ENCODE measurements around the gene RPL31. TPM values are rescaled to one million over a fixed set of nuclear protein-coding genes. Genes with fewer than 3 reads are reported as not detected.

RPL31 gene
- total RNA-seq, 1 experiment from 2014 or later = 2,593 TPM

GRCh38 chr2:101007415-101008345 lies 5.6 kb downstream of the RPL31 start:
- no peak for DNase-seq (ENCODE audit: low read depth, low spot score)
- in situ Hi-C loops (cut with HindIII; ENCODE audit: low pct_unique_long_range_greater_than_20kb, low sequenced_read_pairs) = no loop called here

GRCh38 chr2:101011152-101011551 lies 9.1 kb downstream of the RPL31 start:
- in situ Hi-C loops (cut with HindIII; ENCODE audit: low pct_unique_long_range_greater_than_20kb, low sequenced_read_pairs) = no loop called here
- no peak for DNase-seq (ENCODE audit: low read depth, low spot score)

GRCh38 chr2:101012054-101012705 lies 10.1 kb downstream of the RPL31 start:
- no peak for DNase-seq (ENCODE audit: low read depth, low spot score)
- in situ Hi-C loops (cut with HindIII; ENCODE audit: low pct_unique_long_range_greater_than_20kb, low sequenced_read_pairs) = no loop called here

- in situ Hi-C loops (cut with HindIII; ENCODE audit: low pct_unique_long_range_greater_than_20kb, low sequenced_read_pairs) = no loop called here
- peak; percentile 50 for DNase-seq (ENCODE audit: low read depth, low spot score)
Measured at GRCh38 chr2:101012706-101013181, 10.7 kb downstream of the RPL31 start.

GRCh38 chr2:101014264-101014857 lies 12.3 kb downstream of the RPL31 start:
- in situ Hi-C loops (cut with HindIII; ENCODE audit: low pct_unique_long_range_greater_than_20kb, low sequenced_read_pairs) = no loop called here
- no peak for DNase-seq (ENCODE audit: low read depth, low spot score)

GRCh38 chr2:101017371-101017770 lies 15.3 kb downstream of the RPL31 start:
- no peak for DNase-seq (ENCODE audit: low read depth, low spot score)
- in situ Hi-C loops (cut with HindIII; ENCODE audit: low pct_unique_long_range_greater_than_20kb, low sequenced_read_pairs) = no loop called here

- in situ Hi-C loops (cut with HindIII; ENCODE audit: low pct_unique_long_range_greater_than_20kb, low sequenced_read_pairs) = no loop called here
- no peak for DNase-seq (ENCODE audit: low read depth, low spot score)
Measured at GRCh38 chr2:101018934-101019333, 16.8 kb downstream of the RPL31 start.

- in situ Hi-C loops (cut with HindIII; ENCODE audit: low pct_unique_long_range_greater_than_20kb, low sequenced_read_pairs) = no loop called here
- DNase-seq (ENCODE audit: low read depth, low spot score) = no peak
Measured at GRCh38 chr2:101022221-101022620, 20.1 kb downstream of the RPL31 start.

GRCh38 chr2:101023327-101024107 lies 21.4 kb downstream of the RPL31 start:
- in situ Hi-C loops (cut with HindIII; ENCODE audit: low pct_unique_long_range_greater_than_20kb, low sequenced_read_pairs) = no loop called here
- DNase-seq (ENCODE audit: low read depth, low spot score) = no peak

- in situ Hi-C loops (cut with HindIII; ENCODE audit: low pct_unique_long_range_greater_than_20kb, low sequenced_read_pairs) = no loop called here
- DNase-seq (ENCODE audit: low read depth, low spot score) = no peak
Measured at GRCh38 chr2:101025561-101025960, 23.5 kb downstream of the RPL31 start.

- in situ Hi-C loops (cut with HindIII; ENCODE audit: low pct_unique_long_range_greater_than_20kb, low sequenced_read_pairs) = no loop called here
- no peak for DNase-seq (ENCODE audit: low read depth, low spot score)
Measured at GRCh38 chr2:101026253-101026701, 24.2 kb downstream of the RPL31 start.

GRCh38 chr2:101026923-101027469 lies 24.9 kb downstream of the RPL31 start:
- in situ Hi-C loops (cut with HindIII; ENCODE audit: low pct_unique_long_range_greater_than_20kb, low sequenced_read_pairs) = no loop called here
- DNase-seq (ENCODE audit: low read depth, low spot score) = no peak

- no peak for DNase-seq (ENCODE audit: low read depth, low spot score)
- in situ Hi-C loops (cut with HindIII; ENCODE audit: low pct_unique_long_range_greater_than_20kb, low sequenced_read_pairs) = no loop called here
Measured at GRCh38 chr2:101027852-101028251, 25.8 kb downstream of the RPL31 start.

GRCh38 chr2:101030866-101031554 lies 28.9 kb downstream of the RPL31 start:
- in situ Hi-C loops (cut with HindIII; ENCODE audit: low pct_unique_long_range_greater_than_20kb, low sequenced_read_pairs) = no loop called here
- DNase-seq (ENCODE audit: low read depth, low spot score) = no peak

- in situ Hi-C loops (cut with HindIII; ENCODE audit: low pct_unique_long_range_greater_than_20kb, low sequenced_read_pairs) = no loop called here
- no peak for DNase-seq (ENCODE audit: low read depth, low spot score)
Measured at GRCh38 chr2:101032084-101032776, 30.1 kb downstream of the RPL31 start.

- in situ Hi-C loops (cut with HindIII; ENCODE audit: low pct_unique_long_range_greater_than_20kb, low sequenced_read_pairs) = no loop called here
- DNase-seq (ENCODE audit: low read depth, low spot score) = peak; percentile 54
Measured at GRCh38 chr2:101036562-101036961, 34.5 kb downstream of the RPL31 start.
